Lower leg skin (tissue), 3 donors: ENCODE data around the gene MCRIP2.

Experiments used
- CTCF ChIP-seq, 3 donors: fragments of 450-650 bp; IDR thresholded peaks; one replicate each; pipeline ENCODE4 v1.5.1; 2016; ENCODE audit warnings: antibody characterized with exemption in 3 of 3, mild to moderate bottlenecking in 3 of 3, moderate library complexity in 2 of 3
- POLR2A ChIP-seq, 2 donors: fragments of 450-650 bp; IDR thresholded peaks; one replicate each; pipeline ENCODE4 v1.6.1; 2016 to 2017; ENCODE audit warnings: antibody characterized with exemption in 2 of 2, mild to moderate bottlenecking in 1 of 2, moderate library complexity in 1 of 2

GRCh38 chr16:625977-626765 lies 15.5 kb upstream of the MCRIP2 start:
- TF ChIP-seq CTCF (IDR thresholded peaks at IDR 0.05) (no peak), POLR2A (IDR thresholded peaks at IDR 0.05) (no peak)
